Breast epithelium (tissue), 3 donors: ENCODE results near the gene WTAP.

Experiments used
- CTCF ChIP-seq, 3 donors: fragments of 450-650 bp; IDR thresholded peaks; one replicate each; pipeline ENCODE4 v1.5.1; 2016 to 2017; ENCODE audit warnings: antibody characterized with exemption in 3 of 3, mild to moderate bottlenecking in 3 of 3, moderate library complexity in 3 of 3
- POLR2A ChIP-seq: fragments of 450-650 bp; IDR thresholded peaks from one replicate; pipeline ENCODE4 v1.6.1; 2016; ENCODE audit warnings: antibody characterized with exemption, mild to moderate bottlenecking, moderate library complexity

GRCh38 chr6:159805440-159806020 is 78.2 kb downstream of the WTAP start:
- TF ChIP-seq POLR2A: no peak
- TF ChIP-seq CTCF (IDR thresholded peaks at IDR 0.05): no peak
